HG03439 (cell line): ENCODE results near the gene GAS6.
"Not testable (repeated sequence)": the region's sequence is repeated elsewhere in the genome, so short reads cannot be mapped to it uniquely, and the experiment has no call there.

Experiments
- ATAC-seq: cut with Tn5 transposase; IDR thresholded peaks from one replicate; pipeline ENCODE4 v1.9.1; 2021; ENCODE audit warnings: mild to moderate bottlenecking, moderate library complexity; ENCODE audit not compliant: unreplicated experiment

GAS6 gene

GRCh38 chr13:113793718-113794085, 70.2 kb downstream of the GAS6 start:
- ATAC-seq: no peak

GRCh38 chr13:113792886-113793717, 70.8 kb downstream of the GAS6 start:
- no peak for ATAC-seq

GRCh38 chr13:113792236-113792770, 71.6 kb downstream of the GAS6 start:
- ATAC-seq: no peak

GRCh38 chr13:113791761-113792160, 72.1 kb downstream of the GAS6 start:
- ATAC-seq: no peak

- ATAC-seq: no peak
These were observed 72.7 kb downstream of the GAS6 start for GRCh38 chr13:113791226-113791625.

- ATAC-seq: not testable (repeated sequence)
These were observed 73.9 kb downstream of the GAS6 start for GRCh38 chr13:113789931-113790330.

- ATAC-seq: no peak
These were observed 74.7 kb downstream of the GAS6 start for GRCh38 chr13:113789167-113789566.

GRCh38 chr13:113788413-113789135, 75.3 kb downstream of the GAS6 start:
- ATAC-seq: no peak

- no peak for ATAC-seq
These were observed 76.2 kb downstream of the GAS6 start for GRCh38 chr13:113787694-113788093.

GRCh38 chr13:113786262-113786841, 77.5 kb downstream of the GAS6 start:
- ATAC-seq: no peak

GRCh38 chr13:113785051-113786010, 78.5 kb downstream of the GAS6 start:
- ATAC-seq: no peak

GRCh38 chr13:113784645-113785024, 79.2 kb downstream of the GAS6 start:
- ATAC-seq: no peak

GRCh38 chr13:113783966-113784644, 79.8 kb downstream of the GAS6 start:
- no peak for ATAC-seq

- no peak for ATAC-seq
These were observed 80.5 kb downstream of the GAS6 start for GRCh38 chr13:113783200-113783881.

GRCh38 chr13:113782472-113782871, 81.4 kb downstream of the GAS6 start:
- no peak for ATAC-seq

- ATAC-seq: no peak
These were observed 82.3 kb downstream of the GAS6 start for GRCh38 chr13:113781571-113781970.

GRCh38 chr13:113777311-113778260, 86.3 kb downstream of the GAS6 start:
- ATAC-seq: no peak
